Activated CD4-positive, alpha-beta T cell treated with anti-CD3 and anti-CD28 coated beads, Interleukin-2, Interleukin-4, amounts not matched to agents 100 ng/mL and 50 ng/mL, durations not matched to agents 16 hours and 8 hours (primary cell): ENCODE measurements around the gene DLG2.

Source experiments
- DNase-seq: peaks from one replicate; pipeline ENCODE4 v3.0.0-alpha.2; 2020; ENCODE audit warnings: low spot score

Gene DLG2

DNA sequence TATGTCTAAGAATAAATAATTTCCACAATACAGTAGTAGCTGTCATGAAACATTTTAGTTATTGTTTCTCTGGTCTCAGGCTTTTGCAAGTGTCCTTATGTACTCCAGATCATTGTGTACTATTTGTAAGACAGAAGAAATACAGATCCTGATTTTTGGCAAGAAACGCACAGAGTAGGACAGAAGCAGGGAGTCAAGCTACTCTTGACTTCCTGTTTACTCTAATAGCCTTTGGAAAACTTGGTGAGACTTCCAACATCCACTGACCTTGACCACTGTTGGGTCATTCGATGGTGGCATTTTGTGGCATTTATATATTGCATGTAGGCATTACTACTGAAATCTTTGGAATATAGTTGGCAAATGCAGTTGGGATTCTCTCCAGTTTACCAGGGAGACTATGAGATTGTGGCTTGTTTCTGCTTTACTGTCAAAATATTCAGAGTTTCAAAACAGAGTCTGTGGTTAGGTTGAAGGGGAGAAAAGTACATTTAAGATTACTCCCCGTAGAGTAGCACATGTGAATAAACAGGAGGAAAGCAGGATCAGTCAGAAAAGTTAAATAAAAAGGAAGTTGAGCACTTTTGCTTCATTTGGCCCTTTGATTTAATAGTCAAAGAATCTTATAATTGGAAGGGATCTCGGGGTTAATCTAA lies 1614.8 kb downstream of the DLG2 start:
- DNase-seq: no peak

DNA sequence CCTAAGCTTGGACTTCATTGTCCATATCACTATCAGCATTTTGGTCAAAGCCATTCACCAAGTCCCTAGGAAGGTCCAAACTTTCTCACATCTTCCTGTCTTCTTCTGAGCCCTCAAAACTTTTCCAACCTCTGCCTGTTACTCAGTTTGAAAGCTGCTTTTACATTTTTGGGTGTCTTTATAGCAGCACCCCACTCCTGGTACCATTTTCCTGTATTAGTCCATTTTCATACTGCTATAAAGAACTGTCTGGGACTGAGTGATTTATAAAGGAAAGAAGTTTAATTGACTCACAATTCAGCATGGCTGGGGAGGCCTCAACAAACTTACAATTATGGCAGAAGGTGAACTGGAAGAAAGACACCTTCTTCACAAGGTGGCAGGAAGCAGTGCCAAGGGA lies 1624.0 kb downstream of the DLG2 start:
- no peak for DNase-seq

DNA sequence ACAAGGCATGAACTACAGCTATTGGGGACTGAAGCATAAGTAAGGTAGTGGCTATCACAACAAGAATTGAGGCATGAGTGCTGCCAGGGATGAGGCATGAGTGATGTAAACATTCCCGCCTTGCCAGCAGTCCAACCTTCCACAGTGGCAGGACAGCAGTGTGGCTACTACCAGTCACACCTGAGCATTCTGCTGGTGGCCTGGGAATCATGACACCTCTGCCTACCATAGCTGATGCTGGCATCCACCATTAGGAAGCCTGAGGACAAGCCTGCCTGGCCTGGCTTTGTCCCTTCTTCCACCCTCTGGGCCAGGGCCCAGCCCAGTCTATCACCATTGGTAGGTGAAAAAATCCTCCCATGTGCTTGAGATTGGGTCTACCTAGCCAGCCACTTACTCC lies 1628.2 kb downstream of the DLG2 start:
- DNase-seq: no peak

DNA sequence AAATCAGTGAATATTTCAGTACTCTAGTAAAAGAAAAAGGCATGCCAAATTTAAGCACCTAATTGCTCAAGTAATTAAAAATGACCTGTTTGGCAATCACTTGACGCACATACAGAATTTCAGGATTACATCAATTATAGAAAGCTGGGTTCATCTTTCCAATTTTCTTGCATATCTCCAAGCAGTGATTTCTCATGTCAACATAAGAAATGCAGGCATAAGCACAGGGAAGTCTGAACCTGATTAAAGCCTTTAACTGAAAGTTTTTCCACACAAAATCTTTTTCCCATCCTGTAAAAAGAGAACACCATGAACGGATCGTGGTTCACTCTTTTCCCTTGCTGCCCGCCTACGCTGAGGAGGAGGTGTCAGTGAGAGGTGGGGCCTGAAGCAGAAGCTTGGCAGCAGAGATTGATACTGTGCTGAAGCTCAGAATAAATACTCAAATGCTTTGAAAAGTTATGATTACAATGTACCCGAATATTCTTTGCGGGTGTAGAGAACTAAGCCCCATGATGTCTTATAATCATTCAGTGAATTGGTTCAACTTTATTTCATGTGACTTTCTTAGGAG lies 1636.9 kb downstream of the DLG2 start:
- DNase-seq: no peak

DNA sequence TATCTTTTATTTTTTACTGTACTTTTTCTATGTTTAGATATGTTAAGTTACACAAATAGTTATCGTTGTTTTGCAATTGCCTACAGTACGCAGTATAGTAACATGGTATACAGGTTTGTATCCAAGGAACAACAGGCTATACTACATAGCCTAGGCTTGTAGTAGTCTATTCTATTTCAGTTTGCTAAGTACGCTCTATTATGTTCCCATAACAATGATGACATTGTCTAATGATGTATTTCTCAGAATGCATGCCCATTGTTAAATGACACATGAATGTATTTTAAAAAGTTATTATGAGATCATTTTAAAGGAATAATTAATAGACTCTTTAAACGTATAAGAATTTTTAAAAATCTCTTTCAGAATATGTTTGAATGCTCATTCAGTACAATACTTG lies 1644.3 kb downstream of the DLG2 start:
- DNase-seq: no peak

DNA sequence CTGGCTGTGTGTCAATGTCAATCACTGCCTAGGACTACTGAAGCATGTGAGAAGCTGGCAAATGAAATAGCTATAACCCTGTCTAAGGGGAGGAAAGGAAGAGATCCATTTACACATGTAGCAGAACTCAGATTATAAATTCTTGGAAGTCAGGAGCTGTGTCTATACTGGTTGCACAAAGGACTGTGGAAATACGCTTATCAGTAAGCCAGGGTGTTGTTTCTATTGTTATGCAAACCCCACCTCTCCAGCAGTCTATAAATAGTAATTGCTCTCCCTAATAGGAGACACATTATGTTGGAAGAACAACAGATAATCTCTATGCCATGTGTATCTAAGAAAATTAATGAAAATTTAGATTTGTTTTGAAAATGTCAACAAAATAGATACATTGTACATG lies 1647.6 kb downstream of the DLG2 start:
- no peak for DNase-seq

DNA sequence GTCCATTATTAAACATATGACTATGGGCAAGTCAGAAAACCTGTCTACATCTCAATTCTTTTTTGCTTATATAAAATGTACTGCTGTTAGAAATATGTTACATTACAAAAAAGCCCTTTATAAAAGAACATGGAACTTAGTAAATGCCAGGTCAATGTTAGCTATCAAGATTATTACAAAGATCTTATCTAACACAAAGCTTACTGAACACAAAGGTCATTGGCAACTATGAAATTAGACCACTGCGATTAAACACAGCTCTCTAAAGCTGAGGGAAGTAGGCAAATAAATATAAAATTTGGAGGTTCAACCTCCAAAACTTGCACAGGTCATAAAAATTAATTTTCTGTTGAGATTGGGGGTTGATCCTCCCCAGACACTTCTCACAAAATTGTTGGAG lies 1648.2 kb downstream of the DLG2 start:
- DNase-seq: no peak

DNA sequence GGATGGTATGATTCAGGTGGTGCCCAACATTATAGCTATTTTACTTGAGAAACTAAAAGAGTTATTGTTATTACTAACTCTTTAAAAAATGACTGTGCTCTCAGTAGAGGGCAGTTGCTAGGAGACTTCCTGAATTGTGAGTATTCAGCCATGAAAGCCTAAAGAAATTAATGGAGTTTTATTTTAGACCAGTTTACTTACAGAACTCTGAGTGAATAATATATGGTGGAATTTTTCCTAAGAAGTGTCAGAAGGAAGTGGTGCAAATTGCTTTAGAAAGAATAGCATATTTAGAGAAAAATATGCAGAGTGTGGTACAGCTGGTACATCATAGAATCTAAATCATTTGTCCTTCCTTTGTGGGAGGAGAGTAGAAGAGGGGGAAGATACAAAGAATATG lies 1651.1 kb downstream of the DLG2 start:
- no peak for DNase-seq

GRCh38 chr11:83972536-83972935 lies 1654.6 kb downstream of the DLG2 start:
- DNase-seq: no peak

- DNase-seq: no peak
Observed at GRCh38 chr11:83971063-83971462, 1656.1 kb downstream of the DLG2 start.

- DNase-seq: no peak
Observed at GRCh38 chr11:83970061-83970671, 1657.0 kb downstream of the DLG2 start.

DNA sequence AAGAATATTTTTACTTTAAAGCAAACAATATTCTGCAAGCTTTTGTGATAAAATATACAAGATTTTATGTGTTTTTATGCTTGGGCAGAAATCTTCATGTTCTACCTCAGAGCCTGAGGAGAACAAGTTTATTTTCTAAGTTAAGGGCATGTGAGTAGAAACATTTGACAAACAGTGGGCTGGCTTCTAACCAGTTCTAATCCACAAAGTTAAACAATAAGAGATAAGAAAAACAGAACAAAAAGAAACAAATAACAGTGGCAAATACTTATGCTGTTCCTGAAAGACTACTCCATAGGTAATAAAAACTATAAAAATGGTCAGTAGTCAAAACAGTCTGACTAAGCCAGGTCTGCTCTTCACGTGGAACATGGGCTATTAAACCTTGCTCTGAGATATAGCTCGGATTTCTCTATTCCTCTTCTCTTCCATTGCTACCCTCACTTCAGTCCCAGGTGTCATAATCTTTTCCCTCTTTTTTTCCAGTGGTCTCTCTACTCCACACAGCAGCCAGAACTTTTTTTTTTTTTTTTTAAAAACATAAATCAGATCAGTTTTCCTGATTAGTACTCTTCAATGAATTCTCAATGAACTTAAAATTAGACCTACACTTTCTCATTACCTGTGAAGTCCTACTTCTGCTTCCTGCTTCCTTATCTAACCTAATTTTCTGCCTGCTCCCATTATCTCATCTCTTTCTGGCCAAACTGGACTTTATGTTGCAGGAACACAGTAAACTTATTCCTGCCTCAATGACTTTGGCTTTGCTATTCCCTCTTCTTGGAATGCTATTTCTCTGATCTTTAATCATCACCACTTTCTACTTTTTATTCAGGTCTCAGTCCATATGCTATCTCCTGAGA lies 1669.9 kb downstream of the DLG2 start:
- DNase-seq: no peak

- DNase-seq: no peak
Observed at GRCh38 chr11:83956119-83956697, 1670.9 kb downstream of the DLG2 start.

DNA sequence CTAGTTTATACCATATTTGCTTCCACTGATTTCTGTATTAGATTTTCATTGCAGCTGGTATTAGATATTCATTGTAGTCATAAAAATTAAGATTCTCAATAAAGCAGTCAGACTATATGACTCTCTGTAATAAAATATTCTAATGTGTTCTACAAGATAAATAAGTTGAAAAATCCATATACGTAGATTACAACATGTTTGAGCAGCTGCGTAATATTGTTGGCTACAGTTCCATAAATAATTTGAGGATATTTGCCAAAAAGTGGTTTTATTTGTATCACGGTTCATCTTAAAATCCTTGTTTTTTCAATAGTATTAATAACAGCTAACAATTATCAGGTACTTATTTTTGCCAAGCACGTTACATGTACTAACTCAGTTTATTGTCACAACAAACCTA lies 1672.4 kb downstream of the DLG2 start:
- DNase-seq: no peak

DNA sequence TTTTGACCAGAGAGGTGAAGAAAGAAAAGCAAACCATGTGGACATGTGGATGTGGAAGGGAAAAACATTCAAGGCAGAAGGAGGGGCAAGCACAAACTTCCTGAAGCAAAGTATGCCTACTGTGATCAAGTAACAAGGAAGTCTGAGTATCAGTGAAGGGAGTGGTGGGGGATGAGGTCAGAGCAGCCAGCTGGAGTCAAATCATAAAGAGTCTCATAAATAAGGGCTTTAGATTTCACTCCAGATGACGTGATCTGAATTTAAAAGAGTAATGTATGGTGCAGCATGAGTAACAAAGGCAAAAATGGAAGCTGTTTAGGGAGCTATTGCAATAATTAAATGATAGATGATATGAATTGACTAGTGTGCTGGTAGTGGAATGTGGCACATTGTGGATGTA lies 1675.6 kb downstream of the DLG2 start:
- no peak for DNase-seq

GRCh38 chr11:83948200-83948599 lies 1678.9 kb downstream of the DLG2 start:
- no peak for DNase-seq

- DNase-seq: no peak
Observed at GRCh38 chr11:83945976-83946375, 1681.2 kb downstream of the DLG2 start.

DNA sequence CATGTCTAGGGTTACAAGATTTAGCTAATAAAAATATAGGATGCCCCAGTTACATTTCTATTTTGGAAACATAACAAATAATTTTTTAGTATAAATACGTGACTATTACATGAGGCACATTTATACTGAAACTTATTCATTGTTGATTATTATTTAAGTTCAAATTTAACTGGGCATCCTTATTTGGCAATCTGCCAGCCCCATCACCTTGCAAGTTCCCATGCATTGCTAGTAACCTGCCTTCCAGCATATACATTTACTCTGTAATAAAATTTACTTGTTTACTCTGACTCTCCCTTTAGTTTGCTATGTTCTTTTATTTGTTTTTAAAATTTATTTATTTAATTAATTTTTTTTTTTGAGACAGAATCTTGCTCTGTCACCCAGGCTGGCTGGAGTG lies 1686.1 kb downstream of the DLG2 start:
- no peak for DNase-seq

GRCh38 chr11:83938148-83938547 lies 1689.0 kb downstream of the DLG2 start:
- no peak for DNase-seq

- no peak for DNase-seq
Observed at GRCh38 chr11:83933008-83933407, 1694.1 kb downstream of the DLG2 start.

- no peak for DNase-seq
Observed at GRCh38 chr11:83927422-83927821, 1699.7 kb downstream of the DLG2 start.

DNA sequence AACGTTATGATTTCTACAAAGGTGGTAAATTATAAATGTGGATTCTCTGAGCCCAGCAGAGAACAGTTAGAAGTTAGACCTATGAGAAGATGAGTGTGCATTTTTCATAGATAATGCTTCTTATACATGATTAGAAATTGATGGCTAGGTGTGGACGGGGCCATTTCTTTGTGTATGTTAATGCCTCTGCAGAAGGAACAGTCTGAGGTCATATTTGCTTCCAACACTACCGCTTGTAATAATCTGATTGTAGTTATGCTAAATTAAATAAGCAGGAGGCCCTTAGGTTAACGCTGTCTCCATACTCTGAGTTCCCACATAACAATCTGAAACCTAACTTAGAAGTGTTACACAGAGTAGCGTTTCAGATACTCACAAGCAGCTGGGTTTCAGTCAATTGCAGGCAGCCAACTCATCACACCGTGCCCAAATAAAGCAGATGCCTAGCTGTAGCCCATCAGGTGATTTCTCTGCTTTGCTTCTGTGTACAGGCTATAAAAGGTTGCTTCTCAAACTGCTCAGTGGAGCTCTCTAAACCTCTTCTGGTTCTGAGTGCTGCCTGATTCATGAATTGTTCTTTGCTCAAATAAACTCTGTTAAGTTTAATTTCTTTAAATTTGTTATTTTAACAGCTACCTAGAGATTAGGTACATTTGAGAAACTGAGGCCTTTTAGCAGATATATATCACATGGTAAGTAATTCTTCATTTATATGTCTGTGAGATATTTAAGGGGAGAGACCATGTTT lies 1702.2 kb downstream of the DLG2 start:
- DNase-seq: no peak
